HEK293 (cell line): ENCODE data around the gene SBF2.

Experiments used
- CTCF ChIA-PET: fragments of 350-600 bp; formaldehyde crosslinking; extraction: SDS; loops from one replicate; lab custom pipeline; 2021; ENCODE audit warnings: antibody characterized with exemption; lab: Yijun Ruan, JAX
- POLR2A ChIA-PET: fragments of 300-600 bp; formaldehyde crosslinking; extraction: SDS; loops from one replicate; lab custom pipeline; 2020; ENCODE audit warnings: antibody characterized with exemption, inconsistent platforms; lab: Yijun Ruan, JAX
- H3K27ac ChIP-seq: fragments of 200-500 bp; sonication (Bioruptor generic); 2 replicates; pipeline ENCODE4 v1.5.1; 2014; ENCODE audit warnings: low read depth, low read length, control low read depth, inconsistent platforms; ENCODE audit errors: extremely low read depth
- H3K36me3 ChIP-seq, 2 experiments: fragments of 200-500 bp in 1 of 2; sonication (Bioruptor generic) in 1 of 2; 1 replicate in 1 of 2; 2 replicates in 1 of 2; pipeline ENCODE4 v1.5.1; 2014 to 2017; ENCODE audit warnings: inconsistent platforms in 2 of 2, low read length in 2 of 2; ENCODE audit not compliant: control insufficient read depth in 2 of 2, insufficient read depth in 1 of 2
- H3K4me1 ChIP-seq: fragments of 200-500 bp; sonication (Bioruptor generic); 2 replicates; pipeline ENCODE4 v1.5.1; 2014; ENCODE audit warnings: mild to moderate bottlenecking, low read length, inconsistent platforms; ENCODE audit not compliant: control insufficient read depth, insufficient read depth
- H3K4me3 ChIP-seq: 2 replicates; pipeline ENCODE4 v1.5.1; 2011; ENCODE audit warnings: low read depth, mild to moderate bottlenecking, control low read depth, low read length, moderate library complexity
- H3K9me3 ChIP-seq: fragments of 200-500 bp; sonication (Bioruptor generic); 2 replicates; pipeline ENCODE4 v1.5.1; 2014; ENCODE audit warnings: low read depth, low read length, inconsistent platforms; ENCODE audit not compliant: control insufficient read depth, insufficient read depth
- ELK4 ChIP-seq: IDR thresholded peaks from 2 replicates; pipeline ENCODE4 v1.6.1; 2011; ENCODE audit warnings: mild to moderate bottlenecking, low read depth, low read length, borderline replicate concordance
- FEZF1 ChIP-seq: fragments of 450-650 bp; formaldehyde crosslinking; IDR thresholded peaks from 2 replicates; pipeline ENCODE4 v1.5.1; 2016; ENCODE audit warnings: missing biosample characterization, missing genetic modification characterization
- KLF1 ChIP-seq: fragments of 450-650 bp; formaldehyde crosslinking; IDR thresholded peaks from 2 replicates; pipeline ENCODE4 v1.5.1; 2016; ENCODE audit warnings: missing biosample characterization, missing genetic modification characterization
- KLF16 ChIP-seq: fragments of 450-650 bp; formaldehyde crosslinking; IDR thresholded peaks from 2 replicates; pipeline ENCODE4 v1.5.1; 2017; ENCODE audit warnings: missing biosample characterization, missing genetic modification characterization
- KLF9 ChIP-seq: fragments of 450-650 bp; formaldehyde crosslinking; IDR thresholded peaks from 2 replicates; pipeline ENCODE4 v1.5.1; 2016; ENCODE audit warnings: missing biosample characterization, missing genetic modification characterization, low read depth
- OSR2 ChIP-seq: fragments of 450-650 bp; formaldehyde crosslinking; IDR thresholded peaks from 2 replicates; pipeline ENCODE4 v1.5.1; 2016; ENCODE audit warnings: missing biosample characterization, missing genetic modification characterization
- SP3 ChIP-seq: fragments of 450-650 bp; formaldehyde crosslinking; IDR thresholded peaks from 2 replicates; pipeline ENCODE4 v1.5.1; 2016; ENCODE audit warnings: missing biosample characterization, missing genetic modification characterization
- TCF7L2 ChIP-seq: IDR thresholded peaks from 2 replicates; pipeline ENCODE4 v1.6.1; 2011; ENCODE audit warnings: low read depth, mild to moderate bottlenecking, inconsistent platforms, low read length, moderate library complexity, borderline replicate concordance
- YY2 ChIP-seq: fragments of 450-650 bp; formaldehyde crosslinking; IDR thresholded peaks from 2 replicates; pipeline ENCODE4 v1.5.1; 2016; ENCODE audit warnings: missing biosample characterization, missing genetic modification characterization
- ZBTB48 ChIP-seq: fragments of 450-650 bp; formaldehyde crosslinking; IDR thresholded peaks from 2 replicates; pipeline ENCODE4 v1.5.1; 2016; ENCODE audit warnings: missing biosample characterization, missing genetic modification characterization
- ZIC2 ChIP-seq: fragments of 450-650 bp; formaldehyde crosslinking; IDR thresholded peaks from 2 replicates; pipeline ENCODE4 v1.5.1; 2016; ENCODE audit warnings: missing biosample characterization, missing genetic modification characterization
- ZNF394 ChIP-seq: fragments of 450-650 bp; formaldehyde crosslinking; IDR thresholded peaks from 2 replicates; pipeline ENCODE4 v1.5.1; 2016; ENCODE audit warnings: missing biosample characterization, missing genetic modification characterization, mild to moderate bottlenecking, moderate library complexity, borderline replicate concordance
- ZNF426 ChIP-seq: fragments of 450-650 bp; formaldehyde crosslinking; IDR thresholded peaks from 2 replicates; pipeline ENCODE4 v1.5.1; 2017; ENCODE audit warnings: missing biosample characterization, missing genetic modification characterization, mild to moderate bottlenecking, inconsistent platforms, moderate library complexity
- ZNF501 ChIP-seq: fragments of 450-650 bp; formaldehyde crosslinking; IDR thresholded peaks from 2 replicates; pipeline ENCODE4 v1.5.1; 2016; ENCODE audit warnings: missing biosample characterization, missing genetic modification characterization
- ZNF580 ChIP-seq: fragments of 450-650 bp; formaldehyde crosslinking; IDR thresholded peaks from 2 replicates; pipeline ENCODE4 v1.5.1; 2016; ENCODE audit warnings: missing biosample characterization, missing genetic modification characterization
- ZNF600 ChIP-seq: fragments of 450-650 bp; formaldehyde crosslinking; IDR thresholded peaks from 2 replicates; pipeline ENCODE4 v1.5.1; 2016; ENCODE audit warnings: missing biosample characterization, missing genetic modification characterization
- ZNF654 ChIP-seq: fragments of 450-650 bp; formaldehyde crosslinking; IDR thresholded peaks from 2 replicates; pipeline ENCODE4 v1.5.1; 2016; ENCODE audit warnings: low read depth, missing biosample characterization, missing genetic modification characterization
- ZNF791 ChIP-seq: fragments of 450-650 bp; formaldehyde crosslinking; IDR thresholded peaks from 2 replicates; pipeline ENCODE4 v1.5.1; 2016; ENCODE audit warnings: missing biosample characterization, missing genetic modification characterization
- TF ChIP-seq, protein P1 (sequence below): fragments of 450-650 bp; formaldehyde crosslinking; IDR thresholded peaks from 2 replicates; pipeline ENCODE4 v1.5.1; 2016; ENCODE audit warnings: missing biosample characterization, missing genetic modification characterization
- TF ChIP-seq, protein P2 (sequence below): fragments of 450-650 bp; formaldehyde crosslinking; IDR thresholded peaks from 2 replicates; pipeline ENCODE4 v1.5.1; 2016; ENCODE audit warnings: missing biosample characterization, missing genetic modification characterization
- TF ChIP-seq, protein P3 (sequence below): fragments of 450-650 bp; formaldehyde crosslinking; IDR thresholded peaks from 2 replicates; pipeline ENCODE4 v1.5.1; 2016; ENCODE audit warnings: missing biosample characterization, missing genetic modification characterization

Gene SBF2

DNA sequence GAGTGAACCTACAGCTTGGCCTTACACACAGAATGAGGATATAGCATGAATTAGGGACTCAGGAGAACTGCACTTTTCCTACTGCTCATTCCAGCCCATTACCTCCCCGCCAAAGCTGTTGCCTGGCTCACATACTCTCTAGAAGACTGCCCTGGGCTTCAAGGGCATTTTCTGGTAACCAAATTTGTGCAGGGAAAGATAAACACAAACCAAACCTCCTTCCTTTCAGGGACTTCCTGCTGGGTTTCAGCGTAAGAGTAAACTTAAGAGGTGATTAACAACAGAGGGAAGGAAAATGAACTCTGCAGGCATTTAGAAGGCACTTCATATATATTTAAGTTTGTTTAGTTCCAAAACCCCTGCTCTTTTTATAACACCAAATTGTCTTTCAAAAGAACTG, 435.2 kb downstream of the SBF2 start (continued):
- TF ChIP-seq ZNF791 (no peak), OSR2 (tag by site-specific recombination) (peak; percentile 21; the same call in 1 of the 2 replicates), ZIC2 (tag by site-specific recombination) (0 out of 2 replicates have a peak, but pooled peaks have one; percentile 33), SP3 (tag by site-specific recombination) (no peak), ZNF426 (tag by site-specific recombination) (no peak), FEZF1 (tag by site-specific recombination) (peak; percentile 74), ELK4 (peak; percentile 38; the same call in 1 of the 2 replicates), ZBTB48 (tag by site-specific recombination) (peak; percentile 52; the same call in 1 of the 2 replicates)
- TF ChIP-seq, protein P1, sequence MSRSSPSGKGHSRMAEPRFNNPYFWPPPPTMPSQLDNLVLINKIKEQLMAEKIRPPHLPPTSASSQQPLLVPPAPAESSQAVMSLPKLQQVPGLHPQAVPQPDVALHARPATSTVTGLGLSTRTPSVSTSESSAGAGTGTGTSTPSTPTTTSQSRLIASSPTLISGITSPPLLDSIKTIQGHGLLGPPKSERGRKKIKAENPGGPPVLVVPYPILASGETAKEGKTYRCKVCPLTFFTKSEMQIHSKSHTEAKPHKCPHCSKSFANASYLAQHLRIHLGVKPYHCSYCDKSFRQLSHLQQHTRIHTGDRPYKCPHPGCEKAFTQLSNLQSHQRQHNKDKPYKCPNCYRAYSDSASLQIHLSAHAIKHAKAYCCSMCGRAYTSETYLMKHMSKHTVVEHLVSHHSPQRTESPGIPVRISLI (tag by site-specific recombination) = no peak
- TF ChIP-seq, protein P2, sequence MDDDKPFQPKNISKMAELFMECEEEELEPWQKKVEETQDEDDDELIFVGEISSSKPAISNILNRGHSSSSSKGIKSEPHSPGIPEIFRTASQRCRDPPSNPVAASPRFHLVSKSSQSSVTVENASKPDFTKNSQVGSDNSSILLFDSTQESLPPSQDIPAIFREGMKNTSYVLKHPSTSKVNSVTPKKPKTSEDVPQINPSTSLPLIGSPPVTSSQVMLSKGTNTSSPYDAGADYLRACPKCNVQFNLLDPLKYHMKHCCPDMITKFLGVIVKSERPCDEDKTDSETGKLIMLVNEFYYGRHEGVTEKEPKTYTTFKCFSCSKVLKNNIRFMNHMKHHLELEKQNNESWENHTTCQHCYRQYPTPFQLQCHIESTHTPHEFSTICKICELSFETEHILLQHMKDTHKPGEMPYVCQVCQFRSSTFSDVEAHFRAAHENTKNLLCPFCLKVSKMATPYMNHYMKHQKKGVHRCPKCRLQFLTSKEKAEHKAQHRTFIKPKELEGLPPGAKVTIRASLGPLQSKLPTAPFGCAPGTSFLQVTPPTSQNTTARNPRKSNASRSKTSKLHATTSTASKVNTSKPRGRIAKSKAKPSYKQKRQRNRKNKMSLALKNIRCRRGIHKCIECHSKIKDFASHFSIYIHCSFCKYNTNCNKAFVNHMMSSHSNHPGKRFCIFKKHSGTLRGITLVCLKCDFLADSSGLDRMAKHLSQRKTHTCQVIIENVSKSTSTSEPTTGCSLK (tag by site-specific recombination) = no peak
- TF ChIP-seq, all 188 proteins: peak for 7

DNA sequence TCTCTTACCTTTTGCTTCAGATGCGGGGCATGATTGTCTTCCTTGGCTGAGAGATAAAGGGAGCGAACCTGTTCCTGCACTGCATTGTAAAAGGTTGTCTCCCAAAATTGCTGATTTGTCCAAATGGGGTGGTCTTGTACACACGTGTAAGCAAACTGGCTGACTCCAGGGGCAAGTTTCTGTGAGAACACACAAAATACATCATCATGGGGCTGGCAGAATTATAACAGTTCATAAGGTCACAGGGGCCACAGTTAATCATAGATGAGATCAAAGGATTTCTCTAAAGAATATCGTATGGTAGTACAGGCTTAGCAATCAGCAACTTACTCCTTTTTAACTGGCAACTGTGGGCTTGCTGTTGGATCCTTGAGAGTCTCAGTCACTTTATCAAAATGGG, 435.8 kb downstream of the SBF2 start:
- ChIA-PET POLR2A (interaction anchor here (1.7 kb wide), 1 partner anchor 447 kb away, joined by 4 read pairs; the partner anchor contains the start of gene ADM), CTCF (interaction anchor here (0.6 kb wide), 1 partner anchor 124 kb away, joined by 3 read pairs; no protein-coding TSS in a partner anchor)
- Histone ChIP-seq H3K9me3 (no peaks in the 10 kb centered on the region), H3K27ac (no peak overlapping the region), H3K4me3 (no peak overlapping the region), H3K4me1 (peaks cover 11% of the 10 kb centered on the region; the same call in 1 of the 2 replicates), H3K36me3 (peaks cover 0 to 20% of the 10 kb centered on the region in 2 experiments; a peak in 1 of 3 replicates)
- no peak for TF ChIP-seq ZNF654 (tag by site-specific recombination)
- peak; percentile 80 for TF ChIP-seq TCF7L2
- TF ChIP-seq ZNF501 (tag by site-specific recombination) = no peak

GRCh38 chr11:9855579-9856287, 438.3 kb downstream of the SBF2 start:
- Histone ChIP-seq H3K9me3 (no peaks in the 10 kb centered on the region), H3K36me3 (peaks cover 0 to 20% of the 10 kb centered on the region in 2 experiments; a peak in 1 of 3 replicates), H3K4me3 (no peak overlapping the region), H3K4me1 (peaks cover 9% of the 10 kb centered on the region; the same call in 1 of the 2 replicates), H3K27ac (no peak overlapping the region)
- TF ChIP-seq, protein P3, sequence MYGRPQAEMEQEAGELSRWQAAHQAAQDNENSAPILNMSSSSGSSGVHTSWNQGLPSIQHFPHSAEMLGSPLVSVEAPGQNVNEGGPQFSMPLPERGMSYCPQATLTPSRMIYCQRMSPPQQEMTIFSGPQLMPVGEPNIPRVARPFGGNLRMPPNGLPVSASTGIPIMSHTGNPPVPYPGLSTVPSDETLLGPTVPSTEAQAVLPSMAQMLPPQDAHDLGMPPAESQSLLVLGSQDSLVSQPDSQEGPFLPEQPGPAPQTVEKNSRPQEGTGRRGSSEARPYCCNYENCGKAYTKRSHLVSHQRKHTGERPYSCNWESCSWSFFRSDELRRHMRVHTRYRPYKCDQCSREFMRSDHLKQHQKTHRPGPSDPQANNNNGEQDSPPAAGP = no peak
- TF ChIP-seq KLF9 (tag by site-specific recombination) (no peak), ZNF580 (tag by site-specific recombination) (no peak), YY2 (tag by site-specific recombination) (no peak), KLF1 (tag by site-specific recombination) (no peak), KLF16 (tag by site-specific recombination) (no peak), ZNF600 (tag by site-specific recombination) (no peak), ZNF394 (tag by site-specific recombination) (no peak)
- ChIA-PET CTCF (interaction anchor here (0.5 to 1.0 kb wide), 2 partner anchors 118 kb away, joined by 3 to 4 read pairs; no protein-coding TSS in a partner anchor), POLR2A (no interaction called here)
